Heart left ventricle (tissue), 16 donors: ENCODE results near the gene PTPRM. TPM values are rescaled to one million over a fixed set of nuclear protein-coding genes. Genes with fewer than 3 reads are reported as not detected.
A peak's percentile ranks its signal among the peaks of the same experiment; 100 is the strongest.

Experiments
- ATAC-seq, 4 donors: fragments of 200-7000 bp; cut with Tn5 transposase; one replicate each; pipeline ENCODE4 v1.9.1; 2020 to 2022; ENCODE audit warnings: moderate library complexity in 4 of 4, mild to moderate bottlenecking in 3 of 4, moderate number of reproducible peaks in 1 of 4
- DNase-seq, 5 donors: peaks; one replicate each; pipeline ENCODE4 v3.0.0-alpha.2; 2020
- H3K27ac ChIP-seq, 12 donors: fragments of 200-600 bp; sonication (generic) in 4 of 12; one replicate each; pipeline versions ENCODE4 v1.5.0 to v1.8.0; 2016 to 2022; ENCODE audit warnings: mild to moderate bottlenecking in 2 of 12
- H3K27me3 ChIP-seq, 9 donors: fragments of 200-600 bp; sonication (generic) in 2 of 9; one replicate each; pipeline versions ENCODE4 v1.5.1 to v1.8.0; 2016 to 2022; ENCODE audit warnings: mild to moderate bottlenecking in 3 of 9
- H3K36me3 ChIP-seq, 9 donors: fragments of 200-600 bp; sonication (generic) in 2 of 9; one replicate each; pipeline versions ENCODE4 v1.5.0 to v1.8.0; 2018 to 2022; ENCODE audit warnings: mild to moderate bottlenecking in 2 of 9
- H3K4me1 ChIP-seq, 12 donors: fragments of 200-600 bp; sonication (generic) in 4 of 12; one replicate each; pipeline versions ENCODE4 v1.5.0 to v1.8.0; 2016 to 2022; ENCODE audit warnings: mild to moderate bottlenecking in 3 of 12
- H3K4me3 ChIP-seq, 12 donors: fragments of 200-600 bp; sonication (generic) in 4 of 12; one replicate each; pipeline versions ENCODE4 v1.5.0 to v1.8.0; 2017 to 2022; ENCODE audit warnings: mild to moderate bottlenecking in 9 of 12, moderate library complexity in 4 of 12
- H3K9me3 ChIP-seq, 12 donors: fragments of 200-600 bp; sonication (generic) in 4 of 12; one replicate each; pipeline versions ENCODE4 v1.5.0 to v1.8.0; 2016 to 2022; ENCODE audit warnings: mild to moderate bottlenecking in 1 of 12
- POLR2A ChIP-seq, 2 donors: fragments of 450-650 bp; IDR thresholded peaks; one replicate each; pipeline ENCODE4 v1.6.1; 2017; ENCODE audit warnings: antibody characterized with exemption in 2 of 2, mild to moderate bottlenecking in 2 of 2, moderate library complexity in 2 of 2
- WGBS, 4 donors: extraction: QIAGEN DNeasy Blood & Tissue Kit in 2 of 4; methylation state at CpG; one replicate each; pipeline versions ENCODE4 v1.1.5 to v1.1.7; 2013 to 2018; 5-methylcytosine and 5-hydroxymethylcytosine counted together
- intact Hi-C, 10 donors: fragments of 100-400 bp; cut with DNase I; formaldehyde crosslinking; loops; one replicate each; pipeline versions ENCODE4 v1.11.1 to v1.14.2; 2022
- polyA plus RNA-seq, 2 donors: library from polyadenylated mRNA; stranded (reverse); fragments of 200-250 nt; gene quantifications; one replicate each; pipeline ENCODE4 v1.2.3, GENCODE V29; 2013
- total RNA-seq, 9 donors: library from RNA; depleted of rRNA in 2 of 9; stranded (reverse); fragments of >200 nt in 2 of 9; fragmentation: NEBNext Ultra II Directional in 3 of 9; extraction: Animal tissue kit (Norgen Biotek cat#: 25700) in 3 of 9; gene quantifications; one replicate each; pipeline versions ENCODE4 v1.1.0 to v1.2.4, GENCODE V29; 2016 to 2023
- TF ChIP-seq, protein P1 (sequence below), 12 donors: fragments of 200-600 bp; sonication (generic) in 4 of 12; IDR thresholded peaks; one replicate each; pipeline versions ENCODE4 v1.5.0 to v1.8.0; 2018 to 2022; ENCODE audit warnings: antibody characterized with exemption in 12 of 12, mild to moderate bottlenecking in 5 of 12
- donor health status: ischemic (EF 13 %, LVEDD 7.1; RV severe dilation, severe dysfunction).
- donor health status: healthy with polysubstance abuse.
- donor health status: DM: no; HTN: yes; CAD: no.
- donor health status: DM: no; HTN: no; CAD: no.
- donor health status: ischemic (EF 25% LVEDD 6.9; RV normal size, moderate dysfunction).
- donor health status: ischemic (EF 25% LVEDD 5.7; RV mildly dilated, moderate dysfunction).
- donor health status: healthy.
- donor health status: DM: yes; HTN: yes; CAD: no.
- donor health status: ischemic (EF 35%, LVEDD 5.7; RV mildly dilated, moderate dysfunction).
- donor health status: nonischemic (EF 11% LVEDD 7.7; RV severe dilation, severe dysfunction).
- donor health status: DM: yes; HTN: yes; CAD: no.
- donor health status: PGD.
- donor health status: ischemic (EF 29% LVEDD 5.4; RV normal size, mild dysfunction).
- donor health status: nonischemic (EF 23%, LVEDD 6.1; RV moderate dilation, normal function).

PTPRM gene
- total and polyA plus RNA-seq, 11 donors = 93.8 to 186 (median 123) TPM

DNA sequence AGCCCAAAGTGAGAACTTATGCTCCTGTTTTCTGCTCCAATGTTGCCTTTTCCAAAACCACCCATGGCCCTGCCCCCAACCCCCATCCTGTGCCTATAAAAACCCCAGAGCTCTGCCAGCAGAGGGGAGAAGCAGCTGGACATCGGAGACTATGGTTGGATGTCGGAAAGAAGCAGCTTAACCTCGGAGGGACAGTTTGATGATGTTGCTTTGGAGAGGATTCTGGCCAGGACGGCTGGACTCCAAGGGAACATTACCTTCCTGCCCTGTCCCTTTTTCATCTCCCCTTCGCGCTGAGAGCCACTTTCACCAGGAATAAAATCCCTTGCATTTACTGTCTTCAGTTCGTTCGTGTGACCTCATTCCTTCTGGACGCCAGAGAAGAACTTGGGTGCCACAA is 158.4 kb downstream of the PTPRM start:
- DNase-seq (no peak), ATAC-seq (no peak)
- Histone ChIP-seq H3K27me3 (no peaks in the 10 kb centered on the region), H3K4me1 (peaks cover 0 to 56% (median 27%) of the 10 kb centered on the region in 12 donors), H3K36me3 (no peaks in the 10 kb centered on the region), H3K4me3 (no peak overlapping the region), H3K27ac (no peak overlapping the region), H3K9me3 (no peaks in the 10 kb centered on the region)
- intact Hi-C loops = loop anchor here in 1 of 10 donors (10.0 kb wide), 1 partner anchor 121 kb away; no protein-coding TSS in a partner anchor
- TF ChIP-seq, protein P1, sequence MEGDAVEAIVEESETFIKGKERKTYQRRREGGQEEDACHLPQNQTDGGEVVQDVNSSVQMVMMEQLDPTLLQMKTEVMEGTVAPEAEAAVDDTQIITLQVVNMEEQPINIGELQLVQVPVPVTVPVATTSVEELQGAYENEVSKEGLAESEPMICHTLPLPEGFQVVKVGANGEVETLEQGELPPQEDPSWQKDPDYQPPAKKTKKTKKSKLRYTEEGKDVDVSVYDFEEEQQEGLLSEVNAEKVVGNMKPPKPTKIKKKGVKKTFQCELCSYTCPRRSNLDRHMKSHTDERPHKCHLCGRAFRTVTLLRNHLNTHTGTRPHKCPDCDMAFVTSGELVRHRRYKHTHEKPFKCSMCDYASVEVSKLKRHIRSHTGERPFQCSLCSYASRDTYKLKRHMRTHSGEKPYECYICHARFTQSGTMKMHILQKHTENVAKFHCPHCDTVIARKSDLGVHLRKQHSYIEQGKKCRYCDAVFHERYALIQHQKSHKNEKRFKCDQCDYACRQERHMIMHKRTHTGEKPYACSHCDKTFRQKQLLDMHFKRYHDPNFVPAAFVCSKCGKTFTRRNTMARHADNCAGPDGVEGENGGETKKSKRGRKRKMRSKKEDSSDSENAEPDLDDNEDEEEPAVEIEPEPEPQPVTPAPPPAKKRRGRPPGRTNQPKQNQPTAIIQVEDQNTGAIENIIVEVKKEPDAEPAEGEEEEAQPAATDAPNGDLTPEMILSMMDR (IDR thresholded peaks at IDR 0.05) = no peak
- TF ChIP-seq POLR2A (IDR thresholded peaks at IDR 0.05) = no peak
- WGBS, 4 donors = 79 to 95% (median 91%) methylated on average over 9 of the region's 9 CpGs

DNA sequence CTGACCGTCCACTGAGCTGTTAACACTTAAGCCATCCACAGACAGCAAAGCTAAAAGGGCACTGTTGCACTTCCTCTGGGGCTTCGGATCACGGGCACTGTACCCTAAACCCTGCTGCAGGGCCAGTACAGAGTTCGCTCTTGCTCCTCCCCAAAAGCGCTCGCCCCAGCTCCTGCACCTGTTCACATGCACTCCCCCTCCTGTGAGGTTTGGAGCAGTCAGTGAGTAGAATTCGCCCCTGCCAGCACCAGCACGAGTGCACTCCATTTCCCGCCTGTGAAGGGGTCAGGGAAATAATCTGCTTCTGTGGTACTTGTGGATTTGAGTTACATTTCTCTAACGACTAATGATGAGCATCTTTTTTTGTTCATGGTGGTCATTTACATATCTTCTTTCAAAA is 158.8 kb downstream of the PTPRM start:
- TF ChIP-seq POLR2A (IDR thresholded peaks at IDR 0.05) = no peak
- TF ChIP-seq, protein P1 (IDR thresholded peaks at IDR 0.05) = no peak
- Histone ChIP-seq H3K4me3 (no peak overlapping the region), H3K36me3 (no peaks in the 10 kb centered on the region), H3K27me3 (no peaks in the 10 kb centered on the region), H3K4me1 (peaks cover 0 to 61% (median 25%) of the 10 kb centered on the region in 12 donors), H3K9me3 (no peaks in the 10 kb centered on the region), H3K27ac (no peak overlapping the region)
- DNase-seq = no peak
- 88 to 92% (median 90%) methylated on average over 10 of the region's 10 CpGs for WGBS, 4 donors
- peak in 2 of 4 donors; percentile 18 to 23 for ATAC-seq
- intact Hi-C loops = loop anchor here in 1 of 10 donors (10.0 kb wide), 1 partner anchor 121 kb away; no protein-coding TSS in a partner anchor

DNA sequence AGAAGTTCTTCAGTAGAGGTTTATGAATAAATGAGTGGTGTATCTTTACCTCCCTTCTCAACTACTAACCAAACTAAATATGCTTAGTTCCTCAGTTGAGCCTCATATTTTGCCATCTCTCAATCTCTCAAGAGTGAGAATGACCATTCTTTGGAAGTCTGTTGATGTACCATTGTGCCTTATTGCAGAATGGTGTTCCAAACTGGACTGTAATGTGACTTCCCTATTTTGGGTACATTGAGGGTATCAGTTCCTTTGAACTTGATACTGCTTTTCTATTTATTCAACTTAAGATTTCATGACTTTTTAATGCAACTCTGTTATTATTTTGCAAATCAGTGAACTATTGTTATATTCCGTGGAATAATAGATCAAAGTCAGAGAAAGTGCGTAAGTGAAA is 159.4 kb downstream of the PTPRM start:
- intact Hi-C loops = loop anchor here in 1 of 10 donors (10.0 kb wide), 1 partner anchor 122 kb away; no protein-coding TSS in a partner anchor
- no peaks in the 10 kb centered on the region for H3K36me3 ChIP-seq
- H3K4me3 ChIP-seq = no peak overlapping the region
- H3K27me3 ChIP-seq = no peaks in the 10 kb centered on the region
- 46 to 69% (median 57%) methylated on average over 2 of the region's 2 CpGs for WGBS, 4 donors
- TF ChIP-seq POLR2A (IDR thresholded peaks at IDR 0.05) = no peak
- TF ChIP-seq, protein P1 (IDR thresholded peaks at IDR 0.05) = no peak
- DNase-seq = no peak
- ATAC-seq = no peak
- H3K27ac ChIP-seq = peak overlapping the region in 2 of 12 donors; percentile 36 to 40
- H3K9me3 ChIP-seq = no peaks in the 10 kb centered on the region
- peaks cover 0 to 62% (median 25%) of the 10 kb centered on the region in 12 donors for H3K4me1 ChIP-seq

DNA sequence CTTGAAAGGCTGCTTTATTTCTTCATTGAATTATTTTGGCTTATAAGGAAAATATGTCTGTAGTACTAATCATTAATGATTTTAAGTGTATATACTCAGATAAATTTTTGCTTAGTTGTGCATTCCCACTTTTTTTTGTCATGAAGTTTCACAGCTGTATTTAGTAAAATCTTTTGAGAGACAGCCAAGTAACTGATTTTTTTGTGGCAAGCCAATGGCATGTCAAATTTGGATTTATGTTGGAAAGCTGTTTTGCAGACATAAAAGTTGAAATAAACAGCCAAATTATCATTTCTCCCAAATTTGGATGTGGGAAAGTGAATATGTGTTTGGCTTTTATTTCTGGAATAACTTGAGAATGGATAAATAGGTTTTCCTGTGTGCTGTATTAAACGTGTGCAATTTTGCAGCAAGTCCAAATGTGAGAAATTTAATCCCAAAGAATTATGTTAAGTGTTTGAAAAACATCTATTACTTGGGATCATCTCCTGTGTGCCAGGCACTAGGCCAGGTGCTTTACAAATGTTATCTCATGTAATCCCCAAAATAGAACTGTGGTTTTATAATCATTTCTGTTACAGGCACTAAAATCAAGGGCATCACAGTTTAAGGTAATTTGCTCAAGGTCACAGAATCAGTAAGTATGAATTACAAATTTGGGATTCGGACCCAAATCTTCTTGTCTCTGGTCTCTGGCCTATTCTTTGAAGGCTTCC is 160.4 kb downstream of the PTPRM start:
- Histone ChIP-seq H3K36me3 (no peaks in the 10 kb centered on the region), H3K9me3 (peaks cover 0 to 2% (median 0%) of the 10 kb centered on the region in 12 donors), H3K4me3 (no peak overlapping the region), H3K27ac (peak overlapping the region in 10 of 12 donors; percentile 3 to 57 (median 27)), H3K4me1 (peaks cover 0 to 52% (median 21%) of the 10 kb centered on the region in 12 donors), H3K27me3 (no peaks in the 10 kb centered on the region)
- TF ChIP-seq POLR2A (IDR thresholded peaks at IDR 0.05) = no peak
- TF ChIP-seq, protein P1 (IDR thresholded peaks at IDR 0.05) = no peak
- 34 to 39% (median 37%) methylated on average over 2 of the region's 2 CpGs for WGBS, 4 donors
- ATAC-seq = no peak
- no peak for DNase-seq
- intact Hi-C loops = loop anchor here in 1 of 10 donors (10.0 kb wide), 1 partner anchor 123 kb away; no protein-coding TSS in a partner anchor
